HCT116 (cell line): ENCODE data around the gene IQUB. TPM values are rescaled to one million over a fixed set of nuclear protein-coding genes. Genes with fewer than 3 reads are reported as not detected.

Experiments used
- ATAC-seq: fragments of 200-7000 bp; cut with Tn5 transposase; 2 replicates; pipeline ENCODE4 v1.9.1; 2020; ENCODE audit warnings: mild to moderate bottlenecking, moderate library complexity
- BruUV-seq: library from RNA; stranded (reverse); fragments of 400-500 nt; replicated peaks from 2 replicates; lab custom pipeline; 2021; lab: Mats Ljungman, UMichigan
- CTCF ChIA-PET: fragments of 300-600 bp; sonication (Branson Sonifier 250); formaldehyde crosslinking; loops from one replicate; lab custom pipeline; 2021; ENCODE audit warnings: antibody characterized with exemption; lab: Charles Lee
- POLR2A ChIA-PET: fragments of 300-600, 350-600 bp; sonication (Branson Sonifier 250); formaldehyde crosslinking; loops from one replicate; lab custom pipeline; 2021; ENCODE audit warnings: antibody characterized with exemption; lab: Charles Lee
- RAD21 ChIA-PET, 2 experiments: fragments of 300-600 bp; sonication (Branson Sonifier 250); formaldehyde crosslinking; loops; one replicate each; lab custom pipeline; 2023; ENCODE audit warnings: low total read pairs in 2 of 2; ENCODE audit not compliant: uncharacterized antibody in 2 of 2, unreplicated experiment in 2 of 2, low non-redundant PET in 1 of 2; lab: Charles Lee
- DNase-seq: peaks from one replicate; pipeline ENCODE4 v3.0.0-alpha.2; 2010; ENCODE audit warnings: low read depth, low spot score
- H2AFZ ChIP-seq: fragments of 200-600 bp; shearing (Covaris generic), sonication (generic); 2 replicates; pipeline ENCODE4 v1.6.1; 2017; ENCODE audit warnings: low read depth, mixed run types, mixed read lengths, antibody characterized with exemption, low read length; ENCODE audit not compliant: poor library complexity, severe bottlenecking
- H3K27ac ChIP-seq: 2 replicates; pipeline ENCODE4 v1.5.1; 2012; ENCODE audit warnings: low read depth, low read length
- H3K27me3 ChIP-seq: fragments of 200-600 bp; sonication (generic); 2 replicates; pipeline ENCODE4 v1.6.1; 2016; ENCODE audit warnings: mixed run types, low read length, mixed read lengths; ENCODE audit not compliant: insufficient read depth
- H3K36me3 ChIP-seq, 2 experiments: fragments of 200-500 bp in 1 of 2; fragments of 200-600 bp in 1 of 2; sonication (Bioruptor generic) in 1 of 2; sonication (generic) in 1 of 2; 2 replicates each; pipeline versions ENCODE4 v1.5.1 to v1.6.1; 2014 to 2016; ENCODE audit warnings: low read length in 2 of 2, inconsistent platforms in 1 of 2, mixed read lengths in 1 of 2, mixed run types in 1 of 2; ENCODE audit not compliant: insufficient read depth in 2 of 2, control insufficient read depth in 1 of 2
- H3K4me1 ChIP-seq, 2 experiments: fragments of 200-600 bp in 1 of 2; sonication (generic) in 1 of 2; 2 replicates each; pipeline versions ENCODE4 v1.5.1 to v1.6.1; 2012 to 2017; ENCODE audit warnings: low read length in 2 of 2, inconsistent platforms in 1 of 2, mild to moderate bottlenecking in 1 of 2, mixed read lengths in 1 of 2, mixed run types in 1 of 2, moderate library complexity in 1 of 2; ENCODE audit not compliant: insufficient read depth in 2 of 2, control insufficient read depth in 1 of 2
- H3K4me2 ChIP-seq: fragments of 200-600 bp; sonication (generic); 2 replicates; pipeline ENCODE4 v1.6.1; 2017; ENCODE audit warnings: mixed run types, low read length, mixed read lengths
- H3K4me3 ChIP-seq, 2 experiments: fragments of 200-600 bp in 1 of 2; sonication (generic) in 1 of 2; replicated peaks in 1 of 2; 2 replicates each; pipeline ENCODE4 v1.5.1; 2011 to 2016; ENCODE audit warnings: low read length in 2 of 2, control low read depth in 1 of 2, low read depth in 1 of 2, mild to moderate bottlenecking in 1 of 2, mixed read lengths in 1 of 2, mixed run types in 1 of 2
- H3K79me2 ChIP-seq: fragments of 200-600 bp; sonication (generic); 2 replicates; pipeline ENCODE4 v1.6.1; 2017; ENCODE audit warnings: mild to moderate bottlenecking, mixed run types, low read length, moderate library complexity, mixed read lengths; ENCODE audit not compliant: insufficient read depth
- H3K9ac ChIP-seq: fragments of 200-600 bp; sonication (generic); 2 replicates; pipeline ENCODE4 v1.6.1; 2016; ENCODE audit warnings: low read length, mixed read lengths
- H3K9me2 ChIP-seq: fragments of 200-600 bp; sonication (generic), shearing (Covaris generic); 2 replicates; pipeline ENCODE4 v1.6.1; 2017; ENCODE audit warnings: mixed run types, mild to moderate bottlenecking, moderate library complexity; ENCODE audit not compliant: insufficient read depth
- H3K9me3 ChIP-seq, 2 experiments: fragments of 200-500 bp in 1 of 2; fragments of 200-600 bp in 1 of 2; sonication (Bioruptor generic) in 1 of 2; sonication (generic) in 1 of 2; 2 replicates each; pipeline ENCODE4 v1.6.1; 2014 to 2017; ENCODE audit warnings: low read length in 2 of 2, mixed read lengths in 2 of 2, inconsistent platforms in 1 of 2, low read depth in 1 of 2, mild to moderate bottlenecking in 1 of 2, mixed run types in 1 of 2, moderate library complexity in 1 of 2; ENCODE audit not compliant: control insufficient read depth in 1 of 2, insufficient read depth in 1 of 2
- H4K20me1 ChIP-seq: fragments of 200-600 bp; sonication (generic), shearing (Covaris generic); 2 replicates; pipeline ENCODE4 v1.6.1; 2017; ENCODE audit warnings: mixed run types, mild to moderate bottlenecking, moderate library complexity; ENCODE audit not compliant: insufficient read depth
- CBX3 ChIP-seq: IDR thresholded peaks from 2 replicates; pipeline ENCODE4 v1.6.1; 2012; ENCODE audit warnings: low read depth
- CEBPB ChIP-seq: IDR thresholded peaks from 2 replicates; pipeline ENCODE4 v1.6.1; 2012; ENCODE audit warnings: low read depth
- EZH2 ChIP-seq: fragments of 200-600 bp; sonication (generic); IDR thresholded peaks from 2 replicates; pipeline ENCODE4 v1.6.1; 2017; ENCODE audit warnings: antibody characterized with exemption, mixed run types
- JUND ChIP-seq: IDR thresholded peaks from 2 replicates; pipeline ENCODE4 v1.6.1; 2012
- POLR2AphosphoS5 ChIP-seq: IDR thresholded peaks from 2 replicates; pipeline ENCODE4 v1.6.1; 2011; ENCODE audit warnings: mild to moderate bottlenecking, low read depth, low read length, moderate library complexity
- RAD21 ChIP-seq: IDR thresholded peaks from 2 replicates; pipeline ENCODE4 v1.6.1; 2012; ENCODE audit warnings: low read depth, mild to moderate bottlenecking
- SP1 ChIP-seq: IDR thresholded peaks from 2 replicates; pipeline ENCODE4 v1.6.1; 2012; ENCODE audit warnings: low read depth
- SRF ChIP-seq: IDR thresholded peaks from 2 replicates; pipeline ENCODE4 v1.6.1; 2012; ENCODE audit warnings: low read depth
- ZFX ChIP-seq: fragments of 450-650 bp; IDR thresholded peaks from 2 replicates; pipeline ENCODE4 v1.6.1; 2017
- ZNF274 ChIP-seq: fragments of 200-500 bp; sonication (Bioruptor generic); IDR thresholded peaks from 2 replicates; pipeline ENCODE4 v1.6.1; 2014; ENCODE audit warnings: mild to moderate bottlenecking, low read depth, low read length, inconsistent platforms
- intact Hi-C: fragments of 100-400 bp; cut with micrococcal nuclease; formaldehyde crosslinking; loops from 2 replicates; pipeline ENCODE4 v1.10.0; 2022
- total RNA-seq: library from RNA; stranded (reverse); gene quantifications from one replicate; pipeline ENCODE4 v1.2.1, GENCODE V29; 2021; ENCODE audit not compliant: unreplicated experiment
- TF ChIP-seq, protein P1 (sequence below): IDR thresholded peaks from 2 replicates; pipeline ENCODE4 v1.6.1; 2012
- TF ChIP-seq, protein P2 (sequence below): IDR thresholded peaks from 2 replicates; pipeline ENCODE4 v1.6.1; 2012
- TF ChIP-seq, protein P3 (sequence below): IDR thresholded peaks from 2 replicates; pipeline ENCODE4 v1.6.1; 2012; ENCODE audit warnings: low read depth
- TF ChIP-seq, protein P4 (sequence below), 3 experiments: fragments of 200-600 bp in 1 of 3; sonication (generic) in 1 of 3; IDR thresholded peaks in 2 of 3; conservative IDR thresholded peaks in 1 of 3; 2 replicates each; pipeline ENCODE4 v1.5.1; 2012 to 2017; ENCODE audit warnings: low read depth in 2 of 3, low read length in 2 of 3, antibody characterized with exemption in 1 of 3, borderline replicate concordance in 1 of 3, control low read depth in 1 of 3, mild to moderate bottlenecking in 1 of 3, mixed read lengths in 1 of 3, mixed run types in 1 of 3, moderate library complexity in 1 of 3; ENCODE audit not compliant: insufficient read depth in 1 of 3

The IQUB gene
- total RNA-seq, 1 experiment from 2014 or later, result 0.79 TPM

DNA sequence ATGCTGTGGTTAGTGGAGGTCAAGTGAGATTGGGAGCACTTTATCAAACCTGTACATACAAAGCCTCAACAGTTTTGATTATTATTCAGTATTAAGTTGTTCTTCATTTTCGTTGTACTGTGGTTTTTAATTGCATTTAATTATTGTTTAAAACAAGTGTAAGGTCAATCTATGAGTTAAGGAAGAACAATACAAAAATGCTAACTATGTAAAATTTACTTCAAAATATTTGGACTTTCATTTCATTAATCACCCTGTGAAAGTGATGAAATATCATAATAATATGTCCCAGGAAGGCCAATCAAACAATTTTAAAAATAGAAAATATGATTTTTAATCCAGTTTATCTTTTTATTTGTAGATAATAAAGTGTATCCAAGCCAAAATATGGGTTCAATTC, 36.8 kb upstream of the IQUB start:
- Histone ChIP-seq H2AFZ (peak overlapping the region; percentile 6), H3K79me2 (no peaks in the 10 kb centered on the region), H3K4me2 (no peak overlapping the region), H3K9ac (no peak overlapping the region), H3K9me3 (no peaks in the 10 kb centered on the region), H3K36me3 (no peaks in the 10 kb centered on the region), H3K27ac (no peak overlapping the region), H3K4me3 (no peak overlapping the region), H3K4me1 (peaks cover 2 to 5% of the 10 kb centered on the region in 2 experiments; a peak in 2 of 4 replicates), H4K20me1 (no peaks in the 10 kb centered on the region), H3K9me2 (no peaks in the 10 kb centered on the region), H3K27me3 (no peaks in the 10 kb centered on the region)
- CTCF ChIA-PET, result no interaction called here
- BruUV-seq, result no TSS peak
- ATAC-seq, result no peak
- RAD21 ChIA-PET, result no interaction called here
- no peak for DNase-seq
- POLR2A ChIA-PET, result no interaction called here
- intact Hi-C loops, result no loop called here
- TF ChIP-seq JUND (no peak), CEBPB (no peak), ZFX (no peak), CBX3 (no peak), ZNF274 (no peak), POLR2AphosphoS5 (no peak), SRF (no peak), EZH2 (no peak), RAD21 (no peak), SP1 (no peak)
- TF ChIP-seq, protein P1, sequence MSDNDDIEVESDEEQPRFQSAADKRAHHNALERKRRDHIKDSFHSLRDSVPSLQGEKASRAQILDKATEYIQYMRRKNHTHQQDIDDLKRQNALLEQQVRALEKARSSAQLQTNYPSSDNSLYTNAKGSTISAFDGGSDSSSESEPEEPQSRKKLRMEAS, result no peak
- TF ChIP-seq, protein P2, sequence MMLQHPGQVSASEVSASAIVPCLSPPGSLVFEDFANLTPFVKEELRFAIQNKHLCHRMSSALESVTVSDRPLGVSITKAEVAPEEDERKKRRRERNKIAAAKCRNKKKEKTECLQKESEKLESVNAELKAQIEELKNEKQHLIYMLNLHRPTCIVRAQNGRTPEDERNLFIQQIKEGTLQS, result no peak
- TF ChIP-seq, protein P3, sequence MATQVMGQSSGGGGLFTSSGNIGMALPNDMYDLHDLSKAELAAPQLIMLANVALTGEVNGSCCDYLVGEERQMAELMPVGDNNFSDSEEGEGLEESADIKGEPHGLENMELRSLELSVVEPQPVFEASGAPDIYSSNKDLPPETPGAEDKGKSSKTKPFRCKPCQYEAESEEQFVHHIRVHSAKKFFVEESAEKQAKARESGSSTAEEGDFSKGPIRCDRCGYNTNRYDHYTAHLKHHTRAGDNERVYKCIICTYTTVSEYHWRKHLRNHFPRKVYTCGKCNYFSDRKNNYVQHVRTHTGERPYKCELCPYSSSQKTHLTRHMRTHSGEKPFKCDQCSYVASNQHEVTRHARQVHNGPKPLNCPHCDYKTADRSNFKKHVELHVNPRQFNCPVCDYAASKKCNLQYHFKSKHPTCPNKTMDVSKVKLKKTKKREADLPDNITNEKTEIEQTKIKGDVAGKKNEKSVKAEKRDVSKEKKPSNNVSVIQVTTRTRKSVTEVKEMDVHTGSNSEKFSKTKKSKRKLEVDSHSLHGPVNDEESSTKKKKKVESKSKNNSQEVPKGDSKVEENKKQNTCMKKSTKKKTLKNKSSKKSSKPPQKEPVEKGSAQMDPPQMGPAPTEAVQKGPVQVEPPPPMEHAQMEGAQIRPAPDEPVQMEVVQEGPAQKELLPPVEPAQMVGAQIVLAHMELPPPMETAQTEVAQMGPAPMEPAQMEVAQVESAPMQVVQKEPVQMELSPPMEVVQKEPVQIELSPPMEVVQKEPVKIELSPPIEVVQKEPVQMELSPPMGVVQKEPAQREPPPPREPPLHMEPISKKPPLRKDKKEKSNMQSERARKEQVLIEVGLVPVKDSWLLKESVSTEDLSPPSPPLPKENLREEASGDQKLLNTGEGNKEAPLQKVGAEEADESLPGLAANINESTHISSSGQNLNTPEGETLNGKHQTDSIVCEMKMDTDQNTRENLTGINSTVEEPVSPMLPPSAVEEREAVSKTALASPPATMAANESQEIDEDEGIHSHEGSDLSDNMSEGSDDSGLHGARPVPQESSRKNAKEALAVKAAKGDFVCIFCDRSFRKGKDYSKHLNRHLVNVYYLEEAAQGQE, result no peak
- TF ChIP-seq, protein P4, sequence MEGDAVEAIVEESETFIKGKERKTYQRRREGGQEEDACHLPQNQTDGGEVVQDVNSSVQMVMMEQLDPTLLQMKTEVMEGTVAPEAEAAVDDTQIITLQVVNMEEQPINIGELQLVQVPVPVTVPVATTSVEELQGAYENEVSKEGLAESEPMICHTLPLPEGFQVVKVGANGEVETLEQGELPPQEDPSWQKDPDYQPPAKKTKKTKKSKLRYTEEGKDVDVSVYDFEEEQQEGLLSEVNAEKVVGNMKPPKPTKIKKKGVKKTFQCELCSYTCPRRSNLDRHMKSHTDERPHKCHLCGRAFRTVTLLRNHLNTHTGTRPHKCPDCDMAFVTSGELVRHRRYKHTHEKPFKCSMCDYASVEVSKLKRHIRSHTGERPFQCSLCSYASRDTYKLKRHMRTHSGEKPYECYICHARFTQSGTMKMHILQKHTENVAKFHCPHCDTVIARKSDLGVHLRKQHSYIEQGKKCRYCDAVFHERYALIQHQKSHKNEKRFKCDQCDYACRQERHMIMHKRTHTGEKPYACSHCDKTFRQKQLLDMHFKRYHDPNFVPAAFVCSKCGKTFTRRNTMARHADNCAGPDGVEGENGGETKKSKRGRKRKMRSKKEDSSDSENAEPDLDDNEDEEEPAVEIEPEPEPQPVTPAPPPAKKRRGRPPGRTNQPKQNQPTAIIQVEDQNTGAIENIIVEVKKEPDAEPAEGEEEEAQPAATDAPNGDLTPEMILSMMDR (IDR thresholded peaks at IDR 0.05 in 2 of 3, conservative IDR thresholded peaks at IDR 0.05 in 1 of 3; ENCODE audit: borderline replicate concordance in 1 of 3, insufficient read depth in 1 of 3, low read depth in 2 of 3, low read length in 2 of 3), result no peak
